Astrocyte (in vitro differentiated cells and primary cell): Measurements from ENCODE around the gene ACIN1. TPM values are rescaled to one million over a fixed set of nuclear protein-coding genes. Genes with fewer than 3 reads are reported as not detected.
A peak's percentile ranks its signal among the peaks of the same experiment; 100 is the strongest.

Experiments
- DNase-seq: peaks from one replicate; pipeline ENCODE4 v3.0.0-alpha.2; 2010; ENCODE audit warnings: low read depth
- FAIRE-seq: peaks from 2 replicates; lab custom pipeline; 2011; peaks lifted over from hg19 to GRCh38; lab: Jason Lieb, UNC
- H2AFZ ChIP-seq: 2 replicates; pipeline ENCODE4 v1.6.0; 2012; ENCODE audit warnings: low read depth, low read length, inconsistent platforms
- H3K27ac ChIP-seq: 2 replicates; pipeline ENCODE4 v1.5.1; 2011; ENCODE audit warnings: low read depth, low read length, inconsistent platforms
- H3K27me3 ChIP-seq: 2 replicates; pipeline ENCODE4 v1.6.0; 2011; ENCODE audit warnings: low read length, inconsistent platforms; ENCODE audit not compliant: insufficient read depth
- H3K36me3 ChIP-seq: 2 replicates; pipeline ENCODE4 v1.5.1; 2011; ENCODE audit warnings: low read length, inconsistent platforms; ENCODE audit not compliant: insufficient read depth
- H3K4me1 ChIP-seq: 2 replicates; pipeline ENCODE4 v1.5.1; 2011; ENCODE audit warnings: low read length, inconsistent platforms; ENCODE audit not compliant: insufficient read depth
- H3K4me2 ChIP-seq: 2 replicates; pipeline ENCODE4 v1.6.0; 2012; ENCODE audit warnings: low read length, inconsistent platforms
- H3K4me3 ChIP-seq: 2 replicates; pipeline ENCODE4 v1.5.1; 2011; ENCODE audit warnings: low read depth, mild to moderate bottlenecking, low read length, inconsistent platforms; ENCODE audit not compliant: insufficient read depth
- H3K79me2 ChIP-seq: 2 replicates; pipeline ENCODE4 v1.6.0; 2012; ENCODE audit warnings: mild to moderate bottlenecking, low read length, inconsistent platforms; ENCODE audit not compliant: insufficient read depth
- H3K9ac ChIP-seq: 2 replicates; pipeline ENCODE4 v1.6.0; 2012; ENCODE audit warnings: mild to moderate bottlenecking, low read length, inconsistent platforms
- H3K9me3 ChIP-seq: 2 replicates; pipeline ENCODE4 v1.5.1; 2012; ENCODE audit warnings: low read depth, mild to moderate bottlenecking, low read length, inconsistent platforms; ENCODE audit not compliant: insufficient read depth
- H4K20me1 ChIP-seq: 2 replicates; pipeline ENCODE4 v1.6.0; 2012; ENCODE audit warnings: low read length, inconsistent platforms; ENCODE audit not compliant: insufficient read depth
- H3K27ac Mint-ChIP-seq: one replicate; pipeline ENCODE4 v1.8.0; 2021; ENCODE audit warnings: mild to moderate bottlenecking, mixed read lengths; ENCODE audit not compliant: unreplicated experiment
- H3K27me3 Mint-ChIP-seq: one replicate; pipeline ENCODE4 v1.8.0; 2021; ENCODE audit warnings: low read depth, mixed read lengths; ENCODE audit not compliant: unreplicated experiment
- H3K36me3 Mint-ChIP-seq: one replicate; pipeline ENCODE4 v1.8.0; 2021; ENCODE audit warnings: low read depth, mixed read lengths; ENCODE audit not compliant: unreplicated experiment
- H3K4me1 Mint-ChIP-seq: one replicate; pipeline ENCODE4 v1.8.0; 2021; ENCODE audit warnings: low read depth, mixed read lengths; ENCODE audit not compliant: unreplicated experiment
- H3K4me3 Mint-ChIP-seq: one replicate; pipeline ENCODE4 v1.8.0; 2021; ENCODE audit warnings: mild to moderate bottlenecking, moderate library complexity, mixed read lengths; ENCODE audit not compliant: unreplicated experiment
- H3K9me3 Mint-ChIP-seq: one replicate; pipeline ENCODE4 v1.8.0; 2021; ENCODE audit warnings: mild to moderate bottlenecking, mixed read lengths; ENCODE audit not compliant: unreplicated experiment
- CTCF ChIP-seq: IDR thresholded peaks from 2 replicates; pipeline ENCODE4 v1.5.1; 2011; ENCODE audit warnings: low read depth, mild to moderate bottlenecking, inconsistent platforms, low read length, moderate library complexity; ENCODE audit not compliant: insufficient read depth
- EZH2 ChIP-seq: IDR thresholded peaks from 2 replicates; pipeline ENCODE4 v1.6.1; 2012; ENCODE audit warnings: mild to moderate bottlenecking, low read length, inconsistent platforms; ENCODE audit not compliant: insufficient read depth
- total RNA-seq: library from RNA; stranded (reverse); gene quantifications from 2 replicates; pipeline ENCODE4 v1.2.1, GENCODE V29; 2021

ACIN1 gene
- total RNA-seq, 1 donor from 2014 or later: 208 TPM

- Mint-ChIP-seq H3K36me3 (peaks cover 6% of the 10 kb centered on the region), H3K27me3 (no peaks in the 10 kb centered on the region), H3K9me3 (no peaks in the 10 kb centered on the region), H3K27ac (peak overlapping the region; percentile 92), H3K4me3 (peak overlapping the region; percentile 97), H3K4me1 (peaks cover 27% of the 10 kb centered on the region)
- FAIRE-seq: no peak
- Histone ChIP-seq H3K4me2 (peak overlapping the region; percentile 97), H3K9me3 (no peaks in the 10 kb centered on the region), H3K79me2 (peaks cover 78% of the 10 kb centered on the region), H3K36me3 (peaks cover 42% of the 10 kb centered on the region), H3K27me3 (no peaks in the 10 kb centered on the region), H2AFZ (no peak overlapping the region), H3K4me3 (peak overlapping the region; percentile 98), H3K27ac (peak overlapping the region; percentile 54), H3K9ac (peak overlapping the region; percentile 99), H3K4me1 (peaks cover 37% of the 10 kb centered on the region), H4K20me1 (peaks cover 54% of the 10 kb centered on the region)
- no peak for TF ChIP-seq CTCF
- no peak for TF ChIP-seq EZH2
- no peak for DNase-seq
Observed at GRCh38 chr14:23071921-23072539, 22.9 kb downstream of the ACIN1 start.

- H3K4me3 Mint-ChIP-seq: peak overlapping the region; percentile 97
- DNase-seq (peak; percentile 93), FAIRE-seq (no peak)
- H3K27ac ChIP-seq: peak overlapping the region; percentile 89
- H3K79me2 ChIP-seq: peaks cover 81% of the 10 kb centered on the region
- no peaks in the 10 kb centered on the region for H3K9me3 Mint-ChIP-seq
- peak overlapping the region; percentile 98 for H3K4me3 ChIP-seq
- no peaks in the 10 kb centered on the region for H3K27me3 Mint-ChIP-seq
- H3K36me3 Mint-ChIP-seq: peaks cover 6% of the 10 kb centered on the region
- H3K27me3 ChIP-seq: no peaks in the 10 kb centered on the region
- H2AFZ ChIP-seq: no peak overlapping the region
- peak overlapping the region; percentile 92 for H3K27ac Mint-ChIP-seq
- H3K4me2 ChIP-seq: peak overlapping the region; percentile 97
- peak overlapping the region; percentile 99 for H3K9ac ChIP-seq
- H3K4me1 ChIP-seq: peaks cover 37% of the 10 kb centered on the region
- peaks cover 46% of the 10 kb centered on the region for H3K36me3 ChIP-seq
- peaks cover 27% of the 10 kb centered on the region for H3K4me1 Mint-ChIP-seq
- no peaks in the 10 kb centered on the region for H3K9me3 ChIP-seq
- H4K20me1 ChIP-seq: peaks cover 55% of the 10 kb centered on the region
- no peak for TF ChIP-seq CTCF
- no peak for TF ChIP-seq EZH2
Observed at GRCh38 chr14:23071244-23071920, 23.6 kb downstream of the ACIN1 start.
